ENCODE data around the gene OOSP1.
"Not testable (repeated sequence)": the region's sequence is repeated elsewhere in the genome, so short reads cannot be mapped to it uniquely, and the experiment has no call there.

OOSP1 gene

GRCh38 chr11:59954219-59954847, 16.1 kb downstream of the OOSP1 start:
- in situ Hi-C loops (cut with MboI; ENCODE audit: low pct_unique_long_range_greater_than_20kb, low sequenced_read_pairs), result no loop called here
- DNase-seq, result no peak

- in situ Hi-C loops (cut with MboI; ENCODE audit: low pct_unique_long_range_greater_than_20kb, low sequenced_read_pairs), result no loop called here
- DNase-seq, result no peak
Measured at GRCh38 chr11:59957094-59957493, 18.9 kb downstream of the OOSP1 start.

GRCh38 chr11:59960502-59961381, 22.5 kb downstream of the OOSP1 start:
- in situ Hi-C loops (cut with MboI; ENCODE audit: low pct_unique_long_range_greater_than_20kb, low sequenced_read_pairs), result no loop called here

DNA sequence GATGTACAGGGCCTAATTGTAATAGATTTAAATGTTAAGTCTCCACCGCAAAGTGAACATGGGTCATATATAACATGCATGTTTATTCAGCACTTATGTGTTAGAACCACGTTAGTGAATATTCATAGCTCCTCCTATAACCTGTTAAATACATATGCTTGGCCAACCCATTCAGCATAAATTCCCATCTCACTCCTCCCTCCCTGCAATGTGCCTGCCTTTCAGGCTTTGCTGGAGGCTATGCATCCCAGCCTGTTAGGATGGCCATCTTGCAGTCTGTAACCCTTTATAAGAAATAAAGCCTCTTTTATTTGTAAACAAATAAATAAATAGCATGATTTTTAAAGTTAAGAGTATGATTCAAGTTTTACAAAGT, 23.9 kb downstream of the OOSP1 start:
- in situ Hi-C loops (cut with MboI; ENCODE audit: low pct_unique_long_range_greater_than_20kb, low sequenced_read_pairs), result no loop called here
- DNase-seq, result no peak

More at GRCh38 chr11:59960502-59961381, 22.5 kb downstream of the OOSP1 start:
- peak; percentile 63 for DNase-seq

DNA sequence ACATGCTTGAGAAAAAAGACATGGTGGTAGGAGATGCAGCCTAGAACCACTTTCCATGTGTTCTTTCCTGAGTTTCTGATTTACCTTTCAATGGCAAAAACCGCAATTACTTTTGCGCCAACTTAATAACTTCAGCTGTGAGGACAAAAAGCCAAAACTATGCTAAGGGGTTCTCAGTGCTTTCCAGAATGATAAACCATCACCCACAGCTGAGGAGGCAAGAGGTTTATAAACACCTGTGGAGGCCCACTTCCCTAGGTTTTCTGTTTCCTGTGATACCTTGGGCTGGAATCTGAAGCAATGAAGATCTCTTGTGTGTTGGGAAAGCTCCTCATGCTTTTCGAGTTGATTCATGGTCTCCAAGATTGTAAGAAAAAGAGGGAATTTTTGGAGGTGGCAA, 25.5 kb downstream of the OOSP1 start, which contains the start of gene OOSP4A:
TSS of gene OOSP4A (plus strand) at position 301 of the 400 bp plus-strand sequence. CDS start at position 301, 0 bp downstream.
- in situ Hi-C loops (cut with MboI; ENCODE audit: low pct_unique_long_range_greater_than_20kb, low sequenced_read_pairs), result no loop called here

GRCh38 chr11:59965424-59965823, 27.2 kb downstream of the OOSP1 start:
- in situ Hi-C loops (cut with MboI; ENCODE audit: low pct_unique_long_range_greater_than_20kb, low sequenced_read_pairs), result no loop called here
- no peak for DNase-seq

More for the DNA sequence above, 25.5 kb downstream of the OOSP1 start, which contains the start of gene OOSP4A:
- no peak for DNase-seq

- in situ Hi-C loops (cut with MboI; ENCODE audit: low pct_unique_long_range_greater_than_20kb, low sequenced_read_pairs), result no loop called here
- no peak for DNase-seq
Measured at GRCh38 chr11:59966201-59966600, 28.0 kb downstream of the OOSP1 start.

- no peak for DNase-seq
- in situ Hi-C loops (cut with MboI; ENCODE audit: low pct_unique_long_range_greater_than_20kb, low sequenced_read_pairs), result no loop called here
Measured at GRCh38 chr11:59967677-59968394, 29.6 kb downstream of the OOSP1 start.

GRCh38 chr11:59968395-59968783, 30.2 kb downstream of the OOSP1 start:
- in situ Hi-C loops (cut with MboI; ENCODE audit: low pct_unique_long_range_greater_than_20kb, low sequenced_read_pairs), result no loop called here
- DNase-seq, result no peak

- DNase-seq, result no peak
- in situ Hi-C loops (cut with MboI; ENCODE audit: low pct_unique_long_range_greater_than_20kb, low sequenced_read_pairs), result no loop called here
Measured at GRCh38 chr11:59973097-59973496, 34.9 kb downstream of the OOSP1 start.

DNA sequence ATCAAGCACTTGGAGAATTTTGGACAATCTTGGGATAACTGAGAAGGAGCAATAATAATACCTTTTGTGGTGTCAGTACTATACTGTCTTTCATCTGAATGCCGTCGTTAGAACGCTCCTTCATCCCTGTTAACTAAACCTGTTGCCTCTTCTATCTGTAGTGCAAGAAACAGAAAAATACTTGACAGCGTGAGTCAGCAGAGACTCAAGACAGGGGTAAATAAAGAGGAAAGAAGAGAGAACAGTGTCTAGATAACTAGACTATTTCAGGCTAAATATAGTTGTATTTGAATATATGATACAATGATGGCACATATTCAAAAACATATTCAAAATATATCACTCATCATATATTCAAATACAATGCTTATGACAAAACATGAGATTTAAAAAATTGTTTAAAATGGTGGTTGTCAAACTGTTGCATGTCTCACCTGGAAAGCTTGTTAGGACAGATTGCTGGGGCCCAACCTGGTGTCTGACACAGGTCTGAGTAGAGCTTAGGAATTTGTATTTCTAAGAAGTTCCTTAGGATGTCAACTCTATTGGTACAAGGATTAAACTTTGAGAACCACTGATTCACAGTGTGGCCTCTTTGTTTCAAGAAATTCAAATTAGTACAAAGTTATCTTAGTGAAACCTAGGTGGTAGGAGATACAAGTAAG, 43.0 kb downstream of the OOSP1 start:
- DNase-seq, result no peak
- in situ Hi-C loops (cut with MboI; ENCODE audit: low pct_unique_long_range_greater_than_20kb, low sequenced_read_pairs), result no loop called here

DNA sequence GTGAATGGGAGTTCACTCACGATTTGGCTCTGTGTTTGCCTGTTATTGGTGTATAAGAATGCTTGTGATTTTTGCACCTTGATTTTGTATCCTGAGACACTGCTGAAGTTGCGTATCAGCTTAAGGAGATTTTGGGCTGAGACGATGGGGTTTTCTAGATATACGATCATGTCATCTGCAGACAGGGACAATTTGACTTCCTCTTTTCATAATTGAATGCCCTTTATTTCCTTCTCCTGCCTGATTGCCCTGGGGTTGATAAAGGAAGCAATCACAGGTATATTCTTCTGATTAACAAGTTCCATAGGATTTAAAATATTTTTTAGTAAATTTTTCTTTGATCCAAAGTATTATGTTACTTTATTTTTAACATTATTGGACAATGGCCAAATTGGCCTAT, 43.8 kb downstream of the OOSP1 start:
- DNase-seq; in situ Hi-C loops (cut with MboI; ENCODE audit: low pct_unique_long_range_greater_than_20kb, low sequenced_read_pairs): not testable (repeated sequence)

- no peak for DNase-seq
- in situ Hi-C loops (cut with MboI; ENCODE audit: low pct_unique_long_range_greater_than_20kb, low sequenced_read_pairs), result no loop called here
Measured at GRCh38 chr11:59983212-59983611, 45.0 kb downstream of the OOSP1 start.

DNA sequence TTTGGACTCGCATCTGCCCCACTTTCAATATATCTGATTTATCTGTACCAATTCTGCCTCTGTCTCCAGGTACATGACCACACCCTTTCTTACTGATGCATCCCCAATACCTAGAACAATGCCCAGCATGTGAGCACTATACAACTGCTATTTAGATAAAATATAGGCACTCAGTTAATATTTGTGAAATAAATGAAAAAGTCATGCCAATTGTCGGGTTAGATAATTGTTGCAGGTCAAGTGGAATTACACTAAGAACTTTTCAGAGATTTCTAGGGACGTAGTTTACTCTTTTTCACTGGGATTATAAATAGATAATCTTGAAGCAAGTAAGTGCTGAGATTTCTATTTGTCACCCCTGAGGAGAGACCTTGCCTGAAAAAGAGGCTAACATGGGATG, 46.1 kb downstream of the OOSP1 start:
- DNase-seq, result no peak
- in situ Hi-C loops (cut with MboI; ENCODE audit: low pct_unique_long_range_greater_than_20kb, low sequenced_read_pairs), result no loop called here

GRCh38 chr11:59990421-59990820, 52.2 kb downstream of the OOSP1 start:
- in situ Hi-C loops (cut with MboI; ENCODE audit: low pct_unique_long_range_greater_than_20kb, low sequenced_read_pairs), result no loop called here
- no peak for DNase-seq

DNA sequence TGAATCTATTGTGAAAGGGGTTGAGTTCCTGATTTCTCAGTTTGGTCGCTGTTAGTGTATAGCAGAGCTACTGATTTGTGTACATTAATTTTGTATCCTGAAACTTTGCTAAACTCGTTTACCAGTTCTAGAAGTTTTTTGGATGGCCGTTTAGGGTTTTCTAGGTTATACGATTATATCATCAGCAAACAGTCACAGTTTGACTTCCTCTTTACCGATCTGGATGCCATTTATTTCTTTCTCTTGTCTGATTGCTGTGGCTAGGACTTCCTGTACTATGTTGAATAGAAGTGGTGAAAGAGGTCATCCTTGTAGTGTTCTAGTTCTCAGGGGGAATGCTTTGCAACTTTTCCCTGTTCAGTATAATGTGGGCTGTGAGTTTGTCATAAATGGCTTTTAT, 54.2 kb downstream of the OOSP1 start:
- peak; percentile 64 for DNase-seq
- in situ Hi-C loops (cut with MboI; ENCODE audit: low pct_unique_long_range_greater_than_20kb, low sequenced_read_pairs), result no loop called here

- DNase-seq, result no peak
- in situ Hi-C loops (cut with MboI; ENCODE audit: low pct_unique_long_range_greater_than_20kb, low sequenced_read_pairs), result no loop called here
Measured at GRCh38 chr11:59997800-59998199, 59.6 kb downstream of the OOSP1 start.

DNA sequence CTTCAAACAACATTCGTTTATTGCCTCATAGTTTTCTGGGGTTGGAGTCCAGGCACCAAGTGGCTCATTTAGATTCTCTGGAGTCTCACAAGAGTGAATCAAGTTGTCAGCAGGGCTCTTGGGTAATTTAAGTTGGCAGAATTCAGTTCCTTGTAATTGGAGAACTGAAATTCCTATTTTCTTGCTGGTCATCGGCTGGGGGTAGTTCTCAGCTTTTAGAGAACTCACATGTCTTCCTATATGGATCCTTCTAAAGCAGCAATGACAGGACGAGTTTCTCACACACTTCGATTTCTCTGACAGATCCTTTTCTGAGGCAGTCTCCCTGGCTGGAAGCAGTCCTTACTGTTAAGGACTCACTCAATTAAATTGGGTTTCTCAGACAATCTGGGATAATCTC, 61.5 kb downstream of the OOSP1 start:
- in situ Hi-C loops (cut with MboI; ENCODE audit: low pct_unique_long_range_greater_than_20kb, low sequenced_read_pairs), result no loop called here
- no peak for DNase-seq

GRCh38 chr11:60003729-60004128, 65.5 kb downstream of the OOSP1 start:
- in situ Hi-C loops (cut with MboI; ENCODE audit: low pct_unique_long_range_greater_than_20kb, low sequenced_read_pairs), result no loop called here
- DNase-seq, result no peak
